H7 (cell line): ENCODE measurements around the gene MARCHF7. TPM values are rescaled to one million over a fixed set of nuclear protein-coding genes. Genes with fewer than 3 reads are reported as not detected.
"Not testable (repeated sequence)": the region's sequence is repeated elsewhere in the genome, so short reads cannot be mapped to it uniquely, and the experiment has no call there.

Source experiments
- DNase-seq: peaks from one replicate; pipeline ENCODE4 v3.0.0; 2012
- H3K27me3 ChIP-seq: 2 replicates; pipeline ENCODE4 v1.6.0; 2011; ENCODE audit warnings: mild to moderate bottlenecking, low read length; ENCODE audit not compliant: control insufficient read depth, insufficient read depth
- H3K36me3 ChIP-seq: replicated peaks from 2 replicates; pipeline ENCODE4 v1.5.1; 2011; ENCODE audit warnings: low read length; ENCODE audit not compliant: control insufficient read depth, insufficient read depth
- H3K4me3 ChIP-seq: 2 replicates; pipeline ENCODE4 v1.5.1; 2011; ENCODE audit warnings: low read depth, mild to moderate bottlenecking, control low read depth, low read length, moderate library complexity; ENCODE audit not compliant: insufficient read depth
- total RNA-seq: library from RNA; depleted of rRNA; stranded (reverse); fragments of >200 nt; shearing (Covaris generic); gene quantifications from 2 replicates; pipeline ENCODE4 v1.2.3, GENCODE V29; 2014; rRNA removed

Gene MARCHF7
- 121 and 129 TPM in 2 replicates for total RNA-seq

DNA sequence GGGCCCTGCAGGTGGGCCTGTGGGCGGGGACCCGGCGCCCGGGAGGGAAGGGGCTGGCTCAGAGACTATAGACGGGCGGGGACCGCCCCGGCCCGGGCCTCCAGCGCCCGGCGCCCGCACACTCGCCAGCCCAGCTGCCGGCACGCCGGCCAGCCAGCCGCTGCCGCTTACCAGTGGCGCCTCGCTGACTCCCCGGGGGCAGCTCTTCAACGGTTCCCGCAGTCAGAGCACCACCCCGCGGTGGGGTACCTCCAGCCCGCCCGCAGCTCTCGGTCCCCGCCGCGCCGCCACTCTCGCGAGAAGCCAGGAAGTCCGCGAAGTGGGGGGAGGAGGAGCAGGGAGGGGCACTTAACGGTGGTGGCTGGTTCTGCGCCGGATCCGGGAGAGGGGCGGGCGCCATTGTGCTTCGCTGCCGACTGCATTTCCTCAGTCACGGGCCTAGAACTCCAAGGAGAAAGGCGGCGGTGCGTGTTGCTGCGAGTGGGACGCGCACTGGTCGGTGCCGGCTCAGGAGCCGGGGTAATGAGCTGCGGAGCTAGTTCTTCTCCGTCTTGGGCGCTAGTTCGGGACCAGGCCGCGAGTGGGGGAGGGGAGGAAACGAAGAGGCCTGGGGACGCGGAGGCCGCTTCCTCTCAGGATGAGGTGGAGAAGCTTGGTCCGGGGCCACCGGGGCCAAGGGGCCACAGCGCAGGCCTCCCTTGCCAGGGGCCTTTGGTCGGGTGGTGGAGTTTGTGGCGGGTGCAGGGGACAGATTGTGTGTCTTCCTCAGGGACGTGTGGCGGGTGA lies at the start of gene MARCHF7:
TSS of gene MARCHF7 (plus strand) at position 364 of the 786 bp plus-strand sequence. CDS start 16,517 bp downstream, outside the sequence.
- peak; percentile 96 for DNase-seq

GRCh38 chr2:159667423-159667822 lies 44.9 kb upstream of the MARCHF7 start:
- not testable (repeated sequence) for DNase-seq, H3K4me3 ChIP-seq, H3K36me3 ChIP-seq, H3K27me3 ChIP-seq

More for the DNA sequence above, at the start of gene MARCHF7:
- H3K36me3 ChIP-seq: no peaks in the 10 kb centered on the region; the same call in none of the 2 replicates
- H3K27me3 ChIP-seq: no peaks in the 10 kb centered on the region
- H3K4me3 ChIP-seq: peak within 1 kb of the TSS; percentile 94

GRCh38 chr2:159671047-159671446 lies 41.3 kb upstream of the MARCHF7 start:
- DNase-seq: no peak
- no peak overlapping the region for H3K4me3 ChIP-seq
- no peaks in the 10 kb centered on the region for H3K27me3 ChIP-seq
- no peaks in the 10 kb centered on the region for H3K36me3 ChIP-seq

DNA sequence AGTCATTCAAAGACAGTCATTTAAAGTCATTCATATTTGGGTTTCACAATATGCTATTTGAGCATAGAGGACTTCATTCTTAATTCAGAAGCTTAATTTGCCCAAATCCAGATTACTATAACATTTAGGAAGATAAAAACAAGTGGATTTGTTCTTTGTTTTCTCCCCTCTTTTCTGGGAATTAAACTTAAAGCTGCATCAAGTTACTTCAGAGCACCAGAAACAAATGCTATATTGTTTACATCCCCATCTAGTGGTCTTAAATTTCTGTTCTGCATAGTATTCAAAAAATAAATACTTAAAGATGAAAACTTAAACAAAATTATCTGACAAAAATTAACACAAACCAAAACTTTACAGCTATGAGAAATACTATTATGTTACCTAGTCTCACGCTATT lies 34.7 kb upstream of the MARCHF7 start:
- no peaks in the 10 kb centered on the region for H3K36me3 ChIP-seq
- H3K27me3 ChIP-seq: no peaks in the 10 kb centered on the region
- no peak for DNase-seq
- no peak overlapping the region for H3K4me3 ChIP-seq

DNA sequence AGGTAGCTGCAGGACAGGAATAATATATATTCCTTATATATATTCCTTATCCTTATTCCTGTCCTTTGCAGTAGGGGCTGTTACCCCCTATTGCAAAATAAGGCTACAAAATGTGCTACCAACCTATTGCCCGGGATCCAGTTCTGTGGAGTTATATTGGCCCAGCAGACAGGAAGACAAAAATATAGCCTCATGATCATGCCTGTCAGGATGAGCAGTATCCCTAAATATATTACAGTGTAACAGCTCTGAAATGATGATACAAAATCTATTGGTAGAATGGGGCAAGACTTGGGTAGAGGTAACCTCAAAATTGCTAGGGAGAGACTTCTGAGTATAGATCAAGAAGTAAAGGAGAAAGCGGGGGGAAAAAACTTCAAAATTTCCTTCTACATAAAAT lies 31.6 kb upstream of the MARCHF7 start:
- Histone ChIP-seq H3K27me3 (no peaks in the 10 kb centered on the region), H3K36me3 (no peaks in the 10 kb centered on the region), H3K4me3 (no peak overlapping the region)
- DNase-seq: no peak

GRCh38 chr2:159683817-159684216 lies 28.5 kb upstream of the MARCHF7 start:
- no peak overlapping the region for H3K4me3 ChIP-seq
- no peaks in the 10 kb centered on the region for H3K36me3 ChIP-seq
- DNase-seq: no peak
- no peaks in the 10 kb centered on the region for H3K27me3 ChIP-seq

DNA sequence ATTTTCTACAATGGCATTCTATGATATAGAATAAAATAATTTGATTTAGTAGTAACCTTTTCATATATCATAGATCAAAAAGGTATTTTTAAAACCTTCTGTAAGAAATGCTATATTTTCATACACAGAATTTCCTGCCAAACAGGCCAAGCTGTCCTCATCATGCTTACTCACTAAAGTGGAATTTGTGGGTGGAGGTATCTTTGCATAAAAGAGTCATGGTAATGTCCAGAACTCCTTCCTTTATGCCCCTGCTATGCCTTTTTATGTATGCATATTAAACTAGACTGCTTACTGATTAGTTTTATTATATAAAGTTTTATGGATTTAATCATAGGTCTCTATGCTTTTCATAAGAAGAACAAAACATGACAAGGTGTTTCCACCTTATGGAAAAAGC lies 27.5 kb upstream of the MARCHF7 start:
- H3K4me3 ChIP-seq: no peak overlapping the region
- no peak for DNase-seq

DNA sequence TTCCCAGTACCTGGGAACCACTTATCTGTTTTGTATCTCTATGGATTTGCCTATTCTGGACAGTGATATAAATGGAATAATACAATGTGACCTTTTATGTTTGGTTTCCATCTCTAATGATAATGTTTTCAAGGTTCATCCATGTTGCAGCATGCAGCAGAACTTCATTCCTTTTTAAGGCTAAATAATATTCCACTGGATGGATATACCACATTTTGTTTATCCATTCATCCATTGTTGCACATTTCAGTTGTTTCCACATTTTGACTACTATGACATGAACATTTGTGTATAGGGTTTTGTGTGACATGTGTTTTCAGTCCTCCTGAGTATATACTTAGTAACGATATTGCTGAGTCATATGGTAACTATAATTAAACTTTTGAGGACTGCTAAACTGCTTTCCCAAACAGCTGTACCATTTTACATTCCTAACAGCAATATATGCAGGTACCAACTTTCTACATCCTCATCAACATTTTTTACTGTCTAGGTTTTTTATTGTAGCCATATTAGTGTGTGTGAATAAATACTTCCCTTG lies 17.7 kb upstream of the MARCHF7 start:
- H3K36me3 ChIP-seq: no peaks in the 10 kb centered on the region
- no peak for DNase-seq
- no peak overlapping the region for H3K4me3 ChIP-seq
- H3K27me3 ChIP-seq: no peaks in the 10 kb centered on the region

More for the DNA sequence above, 27.5 kb upstream of the MARCHF7 start:
- H3K36me3 ChIP-seq: no peaks in the 10 kb centered on the region
- H3K27me3 ChIP-seq: no peaks in the 10 kb centered on the region

GRCh38 chr2:159695795-159696448 lies 16.4 kb upstream of the MARCHF7 start:
- Histone ChIP-seq H3K36me3 (no peaks in the 10 kb centered on the region), H3K4me3 (no peak overlapping the region), H3K27me3 (no peaks in the 10 kb centered on the region)
- DNase-seq: no peak

DNA sequence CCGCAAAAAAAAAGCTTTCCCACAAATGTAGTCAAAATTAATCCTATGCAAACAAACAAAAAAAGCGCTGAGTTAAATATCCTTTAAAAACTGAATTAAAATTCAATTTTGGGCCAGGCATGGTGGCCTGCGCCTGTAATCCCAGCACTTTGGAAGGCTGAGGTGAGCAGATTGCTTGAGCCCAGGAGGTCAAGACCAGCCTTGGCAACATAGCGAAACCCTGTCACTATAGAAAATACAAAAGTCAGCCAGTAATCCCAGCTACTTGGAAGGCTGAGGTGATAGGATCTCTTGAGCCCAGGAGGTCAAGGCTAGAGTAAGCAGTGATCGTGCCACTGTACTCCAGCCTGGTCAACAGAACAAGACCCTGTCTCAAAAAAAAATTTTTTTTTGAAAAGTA lies 8.8 kb upstream of the MARCHF7 start:
- no peak for DNase-seq
- H3K4me3 ChIP-seq: no peak overlapping the region
- no peaks in the 10 kb centered on the region for H3K27me3 ChIP-seq
- H3K36me3 ChIP-seq: no peaks in the 10 kb centered on the region

- no peaks in the 10 kb centered on the region; the same call in 1 of the 2 replicates for H3K36me3 ChIP-seq
- no peak for DNase-seq
- H3K27me3 ChIP-seq: no peaks in the 10 kb centered on the region
- no peak overlapping the region for H3K4me3 ChIP-seq
Measured at GRCh38 chr2:159706385-159706980, 5.8 kb upstream of the MARCHF7 start.

- no peak overlapping the region for H3K4me3 ChIP-seq
Measured at GRCh38 chr2:159708066-159708760, 4.1 kb upstream of the MARCHF7 start.

GRCh38 chr2:159710601-159711180 lies 1.6 kb upstream of the MARCHF7 start:
- no peak for DNase-seq
- no peak overlapping the region for H3K4me3 ChIP-seq
- H3K27me3 ChIP-seq: no peaks in the 10 kb centered on the region
- H3K36me3 ChIP-seq: no peaks in the 10 kb centered on the region; the same call in 1 of the 2 replicates

More at GRCh38 chr2:159708066-159708760, 4.1 kb upstream of the MARCHF7 start:
- H3K36me3 ChIP-seq: no peaks in the 10 kb centered on the region; the same call in 1 of the 2 replicates
- H3K27me3 ChIP-seq: no peaks in the 10 kb centered on the region
- DNase-seq: no peak
